ENCODE results near the gene LAMB2. TPM values are rescaled to one million over a fixed set of nuclear protein-coding genes. Genes with fewer than 3 reads are reported as not detected.

Gene LAMB2
- total RNA-seq, 1 donor from 2014 or later = 174 TPM

GRCh38 chr3:49171119-49171774, 38.4 kb upstream of the LAMB2 start, which contains the start of gene KLHDC8B:
Gene KLHDC8B (plus strand): TSS chr3:49171598. CDS start chr3:49172770, 1,172 bp downstream.
- TF ChIP-seq, protein P1, sequence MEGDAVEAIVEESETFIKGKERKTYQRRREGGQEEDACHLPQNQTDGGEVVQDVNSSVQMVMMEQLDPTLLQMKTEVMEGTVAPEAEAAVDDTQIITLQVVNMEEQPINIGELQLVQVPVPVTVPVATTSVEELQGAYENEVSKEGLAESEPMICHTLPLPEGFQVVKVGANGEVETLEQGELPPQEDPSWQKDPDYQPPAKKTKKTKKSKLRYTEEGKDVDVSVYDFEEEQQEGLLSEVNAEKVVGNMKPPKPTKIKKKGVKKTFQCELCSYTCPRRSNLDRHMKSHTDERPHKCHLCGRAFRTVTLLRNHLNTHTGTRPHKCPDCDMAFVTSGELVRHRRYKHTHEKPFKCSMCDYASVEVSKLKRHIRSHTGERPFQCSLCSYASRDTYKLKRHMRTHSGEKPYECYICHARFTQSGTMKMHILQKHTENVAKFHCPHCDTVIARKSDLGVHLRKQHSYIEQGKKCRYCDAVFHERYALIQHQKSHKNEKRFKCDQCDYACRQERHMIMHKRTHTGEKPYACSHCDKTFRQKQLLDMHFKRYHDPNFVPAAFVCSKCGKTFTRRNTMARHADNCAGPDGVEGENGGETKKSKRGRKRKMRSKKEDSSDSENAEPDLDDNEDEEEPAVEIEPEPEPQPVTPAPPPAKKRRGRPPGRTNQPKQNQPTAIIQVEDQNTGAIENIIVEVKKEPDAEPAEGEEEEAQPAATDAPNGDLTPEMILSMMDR (IDR thresholded peaks at IDR 0.05; ENCODE audit: insufficient read depth, low read length, severe bottlenecking) = peak; percentile 94
- FAIRE-seq = no peak
- DNase-seq (ENCODE audit: low read depth) = peak; percentile 49
- peak within 1 kb of the TSS; percentile 71 for H3K4me3 ChIP-seq (ENCODE audit: low read depth, low read length)
- H3K27me3 ChIP-seq (ENCODE audit: control insufficient read depth, insufficient read depth, low read length) = no peaks in the 10 kb centered on the region
- H3K36me3 ChIP-seq (ENCODE audit: control insufficient read depth, insufficient read depth, low read length) = peaks cover 13% of the 10 kb centered on the region

DNA sequence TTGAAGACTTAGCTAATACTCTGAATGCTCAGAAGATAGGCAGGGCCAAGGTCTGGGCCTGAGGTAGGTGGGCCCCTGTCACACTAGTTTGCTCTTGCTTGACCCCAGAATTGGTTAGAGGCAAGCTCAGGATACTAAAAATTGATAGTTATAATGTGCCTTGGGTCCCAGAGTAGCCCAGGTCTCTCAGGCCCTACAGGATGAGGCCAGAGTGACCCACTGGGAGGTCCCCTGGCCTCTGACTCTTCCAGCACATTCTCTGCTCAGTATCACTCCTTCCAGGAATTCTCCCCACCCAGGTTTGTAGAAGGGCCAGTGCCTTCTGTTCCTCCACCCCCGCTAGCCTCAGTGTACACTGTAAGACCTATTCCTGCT, 37.9 kb upstream of the LAMB2 start:
- Histone ChIP-seq H3K36me3 (ENCODE audit: control insufficient read depth, insufficient read depth, low read length) (peaks cover 11% of the 10 kb centered on the region), H3K27me3 (ENCODE audit: control insufficient read depth, insufficient read depth, low read length) (no peaks in the 10 kb centered on the region), H3K4me3 (ENCODE audit: low read depth, low read length) (peak overlapping the region; percentile 71)
- DNase-seq (ENCODE audit: low read depth) (no peak), FAIRE-seq (no peak)
- TF ChIP-seq, protein P1 (IDR thresholded peaks at IDR 0.05; ENCODE audit: insufficient read depth, low read length, severe bottlenecking) = no peak

DNA sequence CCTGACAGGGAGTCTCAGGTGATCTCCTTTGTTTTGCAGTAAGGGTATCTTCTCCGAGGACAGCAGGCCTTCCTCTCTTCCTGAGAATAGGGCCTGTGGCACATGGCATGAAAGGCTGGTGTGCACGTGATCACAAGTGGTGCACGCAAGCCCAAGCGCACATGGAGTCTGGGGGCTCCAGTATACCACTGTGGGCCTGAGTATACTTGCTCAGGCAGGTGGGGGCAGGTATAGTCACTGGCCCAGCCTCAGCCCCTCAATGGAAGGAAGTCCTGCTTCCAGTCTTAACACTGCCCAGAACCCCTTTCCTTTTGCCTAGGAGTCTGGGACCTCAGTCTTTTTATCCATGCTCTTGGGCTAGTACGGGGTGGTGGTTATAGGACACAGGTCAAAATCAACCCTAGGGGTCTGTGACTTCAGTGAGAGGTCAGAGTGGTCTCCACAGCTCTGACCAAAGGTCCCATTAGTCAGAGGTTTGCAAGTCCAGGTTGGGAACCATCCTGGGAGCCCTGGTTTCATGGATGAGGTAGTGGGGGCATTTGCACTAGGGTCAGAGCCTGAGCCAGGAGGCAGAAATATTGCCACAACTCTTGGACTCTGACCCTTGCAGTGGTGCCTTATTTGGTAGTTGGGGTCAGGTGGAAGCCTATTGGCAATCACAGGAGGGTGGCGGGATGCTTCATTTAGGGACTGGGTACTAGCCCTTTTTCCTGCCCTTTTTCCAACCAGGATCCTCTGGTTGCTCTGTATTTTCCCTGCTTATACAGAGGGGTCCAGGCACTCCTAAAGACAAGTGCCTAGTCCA, 34.1 kb upstream of the LAMB2 start:
- no peaks in the 10 kb centered on the region for H3K27me3 ChIP-seq (ENCODE audit: control insufficient read depth, insufficient read depth, low read length)
- TF ChIP-seq, protein P1 (IDR thresholded peaks at IDR 0.05; ENCODE audit: insufficient read depth, low read length, severe bottlenecking) = no peak
- no peak for DNase-seq (ENCODE audit: low read depth)
- no peak for FAIRE-seq
- peaks cover 13% of the 10 kb centered on the region for H3K36me3 ChIP-seq (ENCODE audit: control insufficient read depth, insufficient read depth, low read length)
- H3K4me3 ChIP-seq (ENCODE audit: low read depth, low read length) = no peak overlapping the region

DNA sequence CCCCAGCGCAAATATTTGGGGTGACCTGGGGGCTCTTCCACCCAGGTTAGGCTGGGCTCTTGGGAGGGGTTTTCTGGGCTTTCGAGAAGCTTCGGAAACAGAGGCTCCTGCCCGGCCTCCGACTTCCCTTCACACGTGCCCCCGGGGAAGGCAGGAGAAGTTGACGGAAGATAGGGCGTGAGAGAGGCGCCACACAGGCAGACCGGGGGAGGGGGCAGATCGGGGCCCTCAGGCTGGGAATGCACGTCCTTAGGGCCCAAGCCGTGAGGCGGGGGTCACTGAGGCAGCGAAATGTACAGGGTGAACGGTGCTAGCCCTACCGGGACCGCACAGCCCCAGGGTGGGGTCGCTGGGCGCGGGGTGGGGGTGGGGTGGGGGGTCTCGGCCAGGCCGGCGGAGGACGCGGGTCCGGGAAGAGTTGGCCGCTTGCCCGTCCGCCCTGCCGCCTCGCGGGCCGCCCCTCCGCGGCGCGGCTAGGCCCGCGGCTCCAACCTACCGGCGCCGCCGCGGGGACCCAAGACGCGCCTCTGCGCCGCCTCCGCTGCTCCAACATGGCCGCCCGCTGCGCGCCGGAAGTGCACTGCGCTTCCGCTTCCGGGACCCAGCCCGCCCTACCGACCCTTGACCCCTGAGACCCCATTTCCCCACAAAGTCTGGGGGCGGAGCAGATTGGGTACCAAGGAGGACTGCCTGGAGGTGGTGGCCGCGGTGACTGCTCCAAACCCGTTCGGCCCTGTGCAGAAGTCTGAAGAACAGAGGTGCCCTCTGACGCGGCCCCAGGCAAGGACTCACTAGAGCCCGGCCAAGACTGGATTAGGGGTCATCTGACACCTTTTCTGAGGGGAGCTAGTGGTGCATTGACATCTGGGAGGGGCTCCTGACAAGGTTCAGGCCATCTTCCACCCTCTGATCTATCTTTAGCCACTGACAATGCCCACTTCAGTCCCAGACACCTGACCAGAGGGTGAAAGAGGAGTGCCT, 33.2 kb upstream of the LAMB2 start, which contains the start of gene CCDC71:
TSS of gene CCDC71 (minus strand) at position 561 of the 981 bp plus-strand sequence. CDS start 2,123 bp downstream, outside the sequence.
- TF ChIP-seq, protein P1 (IDR thresholded peaks at IDR 0.05; ENCODE audit: insufficient read depth, low read length, severe bottlenecking) = no peak
- DNase-seq (ENCODE audit: low read depth) (peak; percentile 27), FAIRE-seq (no peak)
- no peaks in the 10 kb centered on the region for H3K27me3 ChIP-seq (ENCODE audit: control insufficient read depth, insufficient read depth, low read length)
- peaks cover 16% of the 10 kb centered on the region for H3K36me3 ChIP-seq (ENCODE audit: control insufficient read depth, insufficient read depth, low read length)
- H3K4me3 ChIP-seq (ENCODE audit: low read depth, low read length) = peak within 1 kb of the TSS; percentile 77

GRCh38 chr3:49164983-49165720, 32.3 kb upstream of the LAMB2 start:
- TF ChIP-seq, protein P1 (IDR thresholded peaks at IDR 0.05; ENCODE audit: insufficient read depth, low read length, severe bottlenecking) = no peak
- peaks cover 16% of the 10 kb centered on the region for H3K36me3 ChIP-seq (ENCODE audit: control insufficient read depth, insufficient read depth, low read length)
- FAIRE-seq (peak; percentile 7), DNase-seq (ENCODE audit: low read depth) (no peak)
- H3K4me3 ChIP-seq (ENCODE audit: low read depth, low read length) = peak overlapping the region; percentile 77
- no peaks in the 10 kb centered on the region for H3K27me3 ChIP-seq (ENCODE audit: control insufficient read depth, insufficient read depth, low read length)
